ENCODE measurements around the gene SLC17A3. TPM values are rescaled to one million over a fixed set of nuclear protein-coding genes. Genes with fewer than 3 reads are reported as not detected.

Gene SLC17A3
- total and polyA plus RNA-seq, 2 experiments from 2014 or later = not detected

- 0 out of 2 replicates have a peak overlapping the region, but pooled peaks have one; percentile 54 for H2AFZ ChIP-seq
- no peak for DNase-seq (ENCODE audit: low spot score)
- Mint-ChIP-seq H3K27me3 (ENCODE audit: insufficient read depth, low read depth, poor library complexity) (no peaks in the 10 kb centered on the region), H3K36me3 (ENCODE audit: low read depth) (no peaks in the 10 kb centered on the region), H3K4me1 (no peaks in the 10 kb centered on the region), H3K27ac (no peak overlapping the region), H3K9me3 (no peaks in the 10 kb centered on the region), H3K4me3 (no peak overlapping the region)
- no peak for ATAC-seq
- H3K27me3 ChIP-seq (ENCODE audit: insufficient read depth) = no peaks in the 10 kb centered on the region
- no peaks in the 10 kb centered on the region for H4K20me1 ChIP-seq (replicated peaks; ENCODE audit: insufficient read depth)
- H3K9me2 ChIP-seq (ENCODE audit: insufficient read depth) = no peaks in the 10 kb centered on the region
- no peaks in the 10 kb centered on the region for H3K4me1 ChIP-seq (ENCODE audit: insufficient read depth)
- no peak overlapping the region for H3K4me2 ChIP-seq
- no peaks in the 10 kb centered on the region for H3K79me2 ChIP-seq (replicated peaks; ENCODE audit: insufficient read depth)
- H3K36me3 ChIP-seq (ENCODE audit: insufficient read depth) = no peaks in the 10 kb centered on the region
- H3K4me3 ChIP-seq = no peak overlapping the region
- TF ChIP-seq ZNF114 (CRISPR knock-in tag; IDR thresholded peaks at IDR 0.05) (no peak), NANOG (IDR thresholded peaks at IDR 0.05; ENCODE audit: borderline replicate concordance) (no peak), ETS1 (IDR thresholded peaks at IDR 0.05) (no peak), STAT1 (IDR thresholded peaks at IDR 0.05; ENCODE audit: unreplicated experiment) (no peak), REST (IDR thresholded peaks at IDR 0.05; ENCODE audit: unreplicated experiment) (no peak), JUNB (IDR thresholded peaks at IDR 0.05; ENCODE audit: unreplicated experiment) (no peak), POLR2AphosphoS5 (IDR thresholded peaks at IDR 0.05; ENCODE audit: low read depth) (no peak), EZH2 (IDR thresholded peaks at IDR 0.05; ENCODE audit: low read depth, unreplicated experiment) (no peak), EZH2phosphoT487 (IDR thresholded peaks at IDR 0.05; ENCODE audit: unreplicated experiment) (no peak)
- TF ChIP-seq, protein P1, sequence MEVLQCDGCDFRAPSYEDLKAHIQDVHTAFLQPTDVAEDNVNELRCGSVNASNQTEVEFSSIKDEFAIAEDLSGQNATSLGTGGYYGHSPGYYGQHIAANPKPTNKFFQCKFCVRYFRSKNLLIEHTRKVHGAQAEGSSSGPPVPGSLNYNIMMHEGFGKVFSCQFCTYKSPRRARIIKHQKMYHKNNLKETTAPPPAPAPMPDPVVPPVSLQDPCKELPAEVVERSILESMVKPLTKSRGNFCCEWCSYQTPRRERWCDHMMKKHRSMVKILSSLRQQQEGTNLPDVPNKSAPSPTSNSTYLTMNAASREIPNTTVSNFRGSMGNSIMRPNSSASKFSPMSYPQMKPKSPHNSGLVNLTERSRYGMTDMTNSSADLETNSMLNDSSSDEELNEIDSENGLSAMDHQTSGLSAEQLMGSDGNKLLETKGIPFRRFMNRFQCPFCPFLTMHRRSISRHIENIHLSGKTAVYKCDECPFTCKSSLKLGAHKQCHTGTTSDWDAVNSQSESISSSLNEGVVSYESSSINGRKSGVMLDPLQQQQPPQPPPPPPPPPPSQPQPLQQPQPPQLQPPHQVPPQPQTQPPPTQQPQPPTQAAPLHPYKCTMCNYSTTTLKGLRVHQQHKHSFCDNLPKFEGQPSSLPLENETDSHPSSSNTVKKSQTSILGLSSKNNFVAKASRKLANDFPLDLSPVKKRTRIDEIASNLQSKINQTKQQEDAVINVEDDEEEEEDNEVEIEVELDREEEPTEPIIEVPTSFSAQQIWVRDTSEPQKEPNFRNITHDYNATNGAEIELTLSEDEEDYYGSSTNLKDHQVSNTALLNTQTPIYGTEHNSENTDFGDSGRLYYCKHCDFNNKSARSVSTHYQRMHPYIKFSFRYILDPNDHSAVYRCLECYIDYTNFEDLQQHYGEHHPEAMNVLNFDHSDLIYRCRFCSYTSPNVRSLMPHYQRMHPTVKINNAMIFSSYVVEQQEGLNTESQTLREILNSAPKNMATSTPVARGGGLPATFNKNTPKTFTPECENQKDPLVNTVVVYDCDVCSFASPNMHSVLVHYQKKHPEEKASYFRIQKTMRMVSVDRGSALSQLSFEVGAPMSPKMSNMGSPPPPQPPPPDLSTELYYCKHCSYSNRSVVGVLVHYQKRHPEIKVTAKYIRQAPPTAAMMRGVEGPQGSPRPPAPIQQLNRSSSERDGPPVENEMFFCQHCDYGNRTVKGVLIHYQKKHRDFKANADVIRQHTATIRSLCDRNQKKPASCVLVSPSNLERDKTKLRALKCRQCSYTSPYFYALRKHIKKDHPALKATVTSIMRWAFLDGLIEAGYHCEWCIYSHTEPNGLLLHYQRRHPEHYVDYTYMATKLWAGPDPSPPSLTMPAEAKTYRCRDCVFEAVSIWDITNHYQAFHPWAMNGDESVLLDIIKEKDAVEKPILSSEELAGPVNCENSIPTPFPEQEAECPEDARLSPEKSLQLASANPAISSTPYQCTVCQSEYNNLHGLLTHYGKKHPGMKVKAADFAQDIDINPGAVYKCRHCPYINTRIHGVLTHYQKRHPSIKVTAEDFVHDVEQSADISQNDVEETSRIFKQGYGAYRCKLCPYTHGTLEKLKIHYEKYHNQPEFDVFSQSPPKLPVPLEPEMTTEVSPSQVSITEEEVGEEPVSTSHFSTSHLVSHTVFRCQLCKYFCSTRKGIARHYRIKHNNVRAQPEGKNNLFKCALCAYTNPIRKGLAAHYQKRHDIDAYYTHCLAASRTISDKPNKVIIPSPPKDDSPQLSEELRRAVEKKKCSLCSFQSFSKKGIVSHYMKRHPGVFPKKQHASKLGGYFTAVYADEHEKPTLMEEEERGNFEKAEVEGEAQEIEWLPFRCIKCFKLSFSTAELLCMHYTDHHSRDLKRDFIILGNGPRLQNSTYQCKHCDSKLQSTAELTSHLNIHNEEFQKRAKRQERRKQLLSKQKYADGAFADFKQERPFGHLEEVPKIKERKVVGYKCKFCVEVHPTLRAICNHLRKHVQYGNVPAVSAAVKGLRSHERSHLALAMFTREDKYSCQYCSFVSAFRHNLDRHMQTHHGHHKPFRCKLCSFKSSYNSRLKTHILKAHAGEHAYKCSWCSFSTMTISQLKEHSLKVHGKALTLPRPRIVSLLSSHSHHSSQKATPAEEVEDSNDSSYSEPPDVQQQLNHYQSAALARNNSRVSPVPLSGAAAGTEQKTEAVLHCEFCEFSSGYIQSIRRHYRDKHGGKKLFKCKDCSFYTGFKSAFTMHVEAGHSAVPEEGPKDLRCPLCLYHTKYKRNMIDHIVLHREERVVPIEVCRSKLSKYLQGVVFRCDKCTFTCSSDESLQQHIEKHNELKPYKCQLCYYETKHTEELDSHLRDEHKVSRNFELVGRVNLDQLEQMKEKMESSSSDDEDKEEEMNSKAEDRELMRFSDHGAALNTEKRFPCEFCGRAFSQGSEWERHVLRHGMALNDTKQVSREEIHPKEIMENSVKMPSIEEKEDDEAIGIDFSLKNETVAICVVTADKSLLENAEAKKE (CRISPR knock-in tag; IDR thresholded peaks at IDR 0.05) = no peak
- TF ChIP-seq, protein P2, sequence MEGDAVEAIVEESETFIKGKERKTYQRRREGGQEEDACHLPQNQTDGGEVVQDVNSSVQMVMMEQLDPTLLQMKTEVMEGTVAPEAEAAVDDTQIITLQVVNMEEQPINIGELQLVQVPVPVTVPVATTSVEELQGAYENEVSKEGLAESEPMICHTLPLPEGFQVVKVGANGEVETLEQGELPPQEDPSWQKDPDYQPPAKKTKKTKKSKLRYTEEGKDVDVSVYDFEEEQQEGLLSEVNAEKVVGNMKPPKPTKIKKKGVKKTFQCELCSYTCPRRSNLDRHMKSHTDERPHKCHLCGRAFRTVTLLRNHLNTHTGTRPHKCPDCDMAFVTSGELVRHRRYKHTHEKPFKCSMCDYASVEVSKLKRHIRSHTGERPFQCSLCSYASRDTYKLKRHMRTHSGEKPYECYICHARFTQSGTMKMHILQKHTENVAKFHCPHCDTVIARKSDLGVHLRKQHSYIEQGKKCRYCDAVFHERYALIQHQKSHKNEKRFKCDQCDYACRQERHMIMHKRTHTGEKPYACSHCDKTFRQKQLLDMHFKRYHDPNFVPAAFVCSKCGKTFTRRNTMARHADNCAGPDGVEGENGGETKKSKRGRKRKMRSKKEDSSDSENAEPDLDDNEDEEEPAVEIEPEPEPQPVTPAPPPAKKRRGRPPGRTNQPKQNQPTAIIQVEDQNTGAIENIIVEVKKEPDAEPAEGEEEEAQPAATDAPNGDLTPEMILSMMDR (conservative IDR thresholded peaks at IDR 0.05; ENCODE audit: low read depth in 2 of 2) = no peak
- no peak overlapping the region for H3K27ac ChIP-seq (ENCODE audit: low read depth)
- H3F3A ChIP-seq (replicated peaks; ENCODE audit: low read depth) = no peaks in the 10 kb centered on the region
Observed at GRCh38 chr6:25875926-25876602, 2.0 kb upstream of the SLC17A3 start.
